Measurements from ENCODE around the gene CCND1.

Gene CCND1

DNA sequence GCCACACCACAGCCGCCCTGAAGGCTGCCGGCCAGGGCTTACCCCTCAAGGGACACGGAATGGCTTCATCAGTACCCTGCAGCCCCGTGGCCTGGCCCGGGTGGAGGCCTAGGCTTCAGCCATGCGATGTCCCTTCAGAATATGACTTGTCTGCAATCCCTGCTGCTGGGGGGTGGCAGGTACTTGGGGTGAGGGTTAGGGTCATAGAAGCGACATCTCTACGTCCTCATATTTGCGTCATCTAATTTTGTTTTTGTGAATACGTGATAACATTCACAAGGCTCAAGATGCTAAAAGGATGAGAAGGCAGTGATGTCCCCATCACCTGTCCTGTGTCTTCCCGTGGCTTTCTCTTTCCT is 6.4 kb downstream of the CCND1 start:
- TF ChIP-seq, protein P1, sequence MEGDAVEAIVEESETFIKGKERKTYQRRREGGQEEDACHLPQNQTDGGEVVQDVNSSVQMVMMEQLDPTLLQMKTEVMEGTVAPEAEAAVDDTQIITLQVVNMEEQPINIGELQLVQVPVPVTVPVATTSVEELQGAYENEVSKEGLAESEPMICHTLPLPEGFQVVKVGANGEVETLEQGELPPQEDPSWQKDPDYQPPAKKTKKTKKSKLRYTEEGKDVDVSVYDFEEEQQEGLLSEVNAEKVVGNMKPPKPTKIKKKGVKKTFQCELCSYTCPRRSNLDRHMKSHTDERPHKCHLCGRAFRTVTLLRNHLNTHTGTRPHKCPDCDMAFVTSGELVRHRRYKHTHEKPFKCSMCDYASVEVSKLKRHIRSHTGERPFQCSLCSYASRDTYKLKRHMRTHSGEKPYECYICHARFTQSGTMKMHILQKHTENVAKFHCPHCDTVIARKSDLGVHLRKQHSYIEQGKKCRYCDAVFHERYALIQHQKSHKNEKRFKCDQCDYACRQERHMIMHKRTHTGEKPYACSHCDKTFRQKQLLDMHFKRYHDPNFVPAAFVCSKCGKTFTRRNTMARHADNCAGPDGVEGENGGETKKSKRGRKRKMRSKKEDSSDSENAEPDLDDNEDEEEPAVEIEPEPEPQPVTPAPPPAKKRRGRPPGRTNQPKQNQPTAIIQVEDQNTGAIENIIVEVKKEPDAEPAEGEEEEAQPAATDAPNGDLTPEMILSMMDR (IDR thresholded peaks at IDR 0.05; ENCODE audit: low read depth, low read length) = no peak

DNA sequence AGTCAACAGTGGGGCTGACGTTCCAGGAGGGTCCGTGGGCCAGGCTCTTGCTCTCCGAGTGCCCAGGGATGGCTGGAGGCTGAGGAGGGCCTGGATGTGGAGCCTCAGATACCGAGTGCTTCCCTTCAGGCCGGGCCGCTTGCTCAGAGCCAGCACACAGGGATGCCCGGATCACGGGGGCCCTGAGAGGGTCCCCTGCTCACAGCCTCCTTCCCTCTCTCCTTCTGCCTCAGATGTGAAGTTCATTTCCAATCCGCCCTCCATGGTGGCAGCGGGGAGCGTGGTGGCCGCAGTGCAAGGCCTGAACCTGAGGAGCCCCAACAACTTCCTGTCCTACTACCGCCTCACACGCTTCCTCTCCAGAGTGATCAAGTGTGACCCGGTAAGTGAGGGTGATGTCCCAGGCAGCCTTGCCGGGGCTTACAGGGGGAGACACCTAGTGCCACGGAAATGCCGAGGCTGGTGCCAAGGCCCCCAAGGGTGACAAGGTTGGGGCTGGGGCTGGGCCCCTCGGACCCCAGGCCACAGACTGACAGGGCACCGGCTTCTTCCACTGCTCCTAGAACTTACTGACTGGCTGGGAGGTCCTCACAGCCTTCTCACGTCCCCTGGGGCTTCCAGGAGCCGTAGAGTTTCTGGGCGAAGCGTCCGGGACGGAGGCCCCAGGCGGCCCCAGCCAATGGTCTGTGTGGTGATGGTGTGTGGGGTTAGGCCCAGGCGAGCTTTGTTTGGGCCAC is 7.0 kb downstream of the CCND1 start:
- TF ChIP-seq, protein P1 (IDR thresholded peaks at IDR 0.05; ENCODE audit: low read depth, low read length) = no peak
- no peak for DNase-seq (ENCODE audit: extremely low read depth, low read depth)

More for the DNA sequence above, 6.4 kb downstream of the CCND1 start:
- DNase-seq (ENCODE audit: extremely low read depth, low read depth) = no peak

DNA sequence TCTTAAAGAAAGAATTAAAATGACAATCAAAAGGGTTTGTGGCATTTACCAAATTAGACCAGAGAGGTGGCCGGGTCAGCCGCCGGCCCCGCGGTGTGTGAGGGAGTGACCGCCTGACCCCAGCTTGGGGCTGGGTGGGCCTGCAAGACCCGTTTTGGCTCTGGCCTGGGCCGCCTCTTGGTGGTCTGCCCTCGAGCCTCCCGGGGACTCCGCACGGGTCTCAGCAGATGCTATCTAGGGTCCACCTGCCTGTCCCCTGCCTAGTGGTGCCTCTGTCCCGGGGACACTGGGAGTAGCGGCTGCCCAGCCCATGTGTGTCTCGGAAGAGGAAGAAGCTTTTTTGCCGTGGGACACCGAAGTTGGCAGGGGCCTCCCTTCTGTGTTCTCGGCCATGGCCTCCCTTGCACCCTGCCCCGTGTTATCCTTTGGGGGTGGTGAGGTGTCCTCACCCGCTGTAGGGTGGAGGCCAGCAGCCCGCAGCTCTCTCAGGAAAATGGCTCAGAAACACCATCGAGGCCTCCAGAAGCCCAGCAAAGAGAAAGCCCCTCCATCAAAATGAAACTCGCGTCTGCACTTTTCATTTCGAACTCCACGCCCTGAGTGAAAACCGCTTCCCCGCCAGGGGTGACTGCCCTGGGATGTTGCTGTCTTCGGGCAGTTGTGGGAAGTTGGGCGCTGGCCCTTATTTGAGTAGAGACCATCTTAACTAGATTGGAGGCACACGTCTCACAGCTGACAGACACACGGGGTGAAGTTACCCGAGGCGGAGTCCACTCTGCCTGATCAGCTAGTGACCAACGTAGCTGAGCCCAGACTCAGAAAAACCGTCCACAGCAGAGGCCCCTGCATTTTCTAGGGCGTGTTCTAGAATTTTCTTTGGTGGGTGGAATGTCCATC is 8.0 kb downstream of the CCND1 start:
- TF ChIP-seq, protein P1 (IDR thresholded peaks at IDR 0.05; ENCODE audit: low read depth, low read length) = no peak
- DNase-seq (ENCODE audit: extremely low read depth, low read depth) = no peak

DNA sequence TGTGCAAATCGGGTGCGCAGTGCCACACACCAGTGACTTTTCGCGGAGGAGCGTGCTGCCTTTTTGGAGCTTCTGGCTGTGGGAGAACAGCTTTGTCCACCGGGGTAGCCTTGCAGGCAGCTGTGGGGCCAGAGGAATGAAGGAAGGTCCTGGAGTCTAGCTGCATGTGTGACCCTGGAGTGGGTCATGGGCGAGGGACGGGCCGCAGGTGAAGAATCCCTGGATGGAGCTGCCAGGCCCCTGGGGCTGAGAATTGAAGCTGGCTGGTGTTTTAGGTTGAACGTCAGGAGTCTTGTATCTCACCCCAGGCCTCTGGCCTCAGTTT is 8.6 kb downstream of the CCND1 start:
- no peak for DNase-seq (ENCODE audit: extremely low read depth, low read depth)
- TF ChIP-seq, protein P1 (IDR thresholded peaks at IDR 0.05; ENCODE audit: low read depth, low read length) = no peak

DNA sequence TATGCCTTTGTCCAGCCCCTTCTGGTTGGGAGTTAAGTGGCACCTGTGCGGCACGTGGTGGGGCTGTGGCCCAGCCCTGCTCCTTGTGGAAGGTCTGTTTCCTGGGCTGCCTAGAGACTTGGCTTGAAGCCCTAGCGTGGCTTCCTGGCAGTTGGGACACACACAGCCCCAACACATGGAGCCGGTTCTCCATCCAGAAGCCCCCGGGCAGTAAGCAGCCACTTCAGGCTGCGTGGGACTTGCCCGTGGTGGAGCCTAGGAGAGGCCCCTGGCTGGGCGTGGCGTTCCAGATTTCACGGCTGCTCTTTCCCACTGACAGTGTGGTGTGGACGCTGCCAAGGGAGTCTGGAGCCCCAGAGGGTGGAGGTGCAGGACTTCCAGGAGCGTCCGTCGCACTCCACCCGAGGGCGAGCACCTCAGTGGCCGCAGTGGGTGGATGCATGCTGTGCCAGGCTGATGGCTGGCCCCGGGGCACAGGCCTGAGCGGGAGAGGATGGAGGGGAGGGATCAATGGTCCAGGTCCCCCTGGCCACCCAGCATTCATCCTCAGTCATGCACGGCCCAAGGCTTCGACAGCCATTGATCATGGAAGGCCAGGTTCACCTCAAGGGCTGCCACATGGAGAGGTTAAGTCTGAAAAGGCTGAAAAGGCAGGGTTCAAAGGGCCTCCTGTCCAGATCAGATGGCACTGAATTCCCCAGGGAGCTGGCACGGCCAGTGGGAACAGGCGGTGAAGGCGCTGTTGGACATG is 9.3 kb downstream of the CCND1 start:
- TF ChIP-seq, protein P1 (IDR thresholded peaks at IDR 0.05; ENCODE audit: low read depth, low read length) = no peak
- DNase-seq (ENCODE audit: extremely low read depth, low read depth) = no peak

DNA sequence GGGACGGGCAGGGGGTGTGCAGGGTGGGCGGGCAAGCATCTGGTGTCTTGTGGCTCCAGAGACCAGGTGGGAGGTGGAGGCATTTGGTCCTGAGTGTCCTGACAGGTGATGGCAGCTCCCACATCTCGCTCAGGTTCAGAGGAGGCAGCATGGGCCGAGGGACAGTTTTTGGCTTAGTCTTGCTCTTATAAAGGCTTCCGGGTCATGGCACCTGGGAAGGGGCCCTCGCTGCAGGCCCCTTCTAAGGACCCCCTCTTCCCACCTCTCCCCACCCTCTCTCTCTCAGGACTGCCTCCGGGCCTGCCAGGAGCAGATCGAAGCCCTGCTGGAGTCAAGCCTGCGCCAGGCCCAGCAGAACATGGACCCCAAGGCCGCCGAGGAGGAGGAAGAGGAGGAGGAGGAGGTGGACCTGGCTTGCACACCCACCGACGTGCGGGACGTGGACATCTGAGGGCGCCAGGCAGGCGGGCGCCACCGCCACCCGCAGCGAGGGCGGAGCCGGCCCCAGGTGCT is 9.9 kb downstream of the CCND1 start:
- DNase-seq (ENCODE audit: extremely low read depth, low read depth) = no peak
- TF ChIP-seq, protein P1 (IDR thresholded peaks at IDR 0.05; ENCODE audit: low read depth, low read length) = no peak
